Esophagus muscularis mucosa (tissue), 3 donors: Measurements from ENCODE around the gene MTO1.

ENCODE experiments used
- CTCF ChIP-seq, 3 experiments: fragments of 200-600 bp in 2 of 3; fragments of 450-650 bp in 1 of 3; sonication (generic) in 2 of 3; IDR thresholded peaks; one replicate each; pipeline ENCODE4 v1.5.1; 2017 to 2019; ENCODE audit warnings: antibody characterized with exemption in 3 of 3, mild to moderate bottlenecking in 2 of 3, moderate library complexity in 1 of 3
- POLR2A ChIP-seq: fragments of 450-650 bp; IDR thresholded peaks from one replicate; pipeline ENCODE4 v1.6.1; 2017; ENCODE audit warnings: antibody characterized with exemption, moderate library complexity, mild to moderate bottlenecking, low read depth

GRCh38 chr6:73461537-73462350 is at the start of gene MTO1:
- TF ChIP-seq POLR2A = no peak
- TF ChIP-seq CTCF (IDR thresholded peaks at IDR 0.05) = no peak
